ENCODE data around the gene PIGW. TPM values are rescaled to one million over a fixed set of nuclear protein-coding genes. Genes with fewer than 3 reads are reported as not detected.

Gene PIGW
- total and polyA plus RNA-seq, 9 of the 15 experiments (the other 6 are each of a cell fraction or from before 2014, with no cell fraction given) = 9.5 to 33.9 (median 21.2) TPM

GRCh38 chr17:36510636-36511035 lies 24.2 kb upstream of the PIGW start:
- no peaks in the 10 kb centered on the region for H3K79me2 ChIP-seq (ENCODE audit: control insufficient read depth, insufficient read depth, low read length)
- no peaks in the 10 kb centered on the region for H3K9me1 ChIP-seq (ENCODE audit: control insufficient read depth, insufficient read depth, low read length)
- 92% methylated on average over 14 of the region's 14 CpGs for WGBS (ENCODE audit: insufficient coverage, low coverage, missing lambda C conversion rate)
- no peak overlapping the region for H2AFZ ChIP-seq (ENCODE audit: low read depth, low read length)
- POLR2A ChIA-PET = interaction anchor here (0.6 kb wide), 1 partner anchor 176 kb away, joined by 3 read pairs; no protein-coding TSS in a partner anchor
- TF ChIP-seq TRIM28 (IDR thresholded peaks at IDR 0.05) (no peak), RBFOX2 (IDR thresholded peaks at IDR 0.05; ENCODE audit: low read depth, low read length) (peak; percentile 44), EP400 (IDR thresholded peaks at IDR 0.05) (no peak), CHD4 (IDR thresholded peaks at IDR 0.05; ENCODE audit: insufficient read depth, insufficient replicate concordance, low read depth, low read length, poor library complexity, severe bottlenecking) (no peak), ARHGAP35 (IDR thresholded peaks at IDR 0.05; ENCODE audit: partially characterized antibody) (no peak), POLR2G (IDR thresholded peaks at IDR 0.05; ENCODE audit: low read depth, low read length) (peak; percentile 55), KDM4B (IDR thresholded peaks at IDR 0.05; ENCODE audit: borderline replicate concordance in 2 of 2, low read depth in 1 of 2) (no peak), PML (IDR thresholded peaks at IDR 0.05; ENCODE audit: low read length) (no peak)
- TF ChIP-seq, protein P1, sequence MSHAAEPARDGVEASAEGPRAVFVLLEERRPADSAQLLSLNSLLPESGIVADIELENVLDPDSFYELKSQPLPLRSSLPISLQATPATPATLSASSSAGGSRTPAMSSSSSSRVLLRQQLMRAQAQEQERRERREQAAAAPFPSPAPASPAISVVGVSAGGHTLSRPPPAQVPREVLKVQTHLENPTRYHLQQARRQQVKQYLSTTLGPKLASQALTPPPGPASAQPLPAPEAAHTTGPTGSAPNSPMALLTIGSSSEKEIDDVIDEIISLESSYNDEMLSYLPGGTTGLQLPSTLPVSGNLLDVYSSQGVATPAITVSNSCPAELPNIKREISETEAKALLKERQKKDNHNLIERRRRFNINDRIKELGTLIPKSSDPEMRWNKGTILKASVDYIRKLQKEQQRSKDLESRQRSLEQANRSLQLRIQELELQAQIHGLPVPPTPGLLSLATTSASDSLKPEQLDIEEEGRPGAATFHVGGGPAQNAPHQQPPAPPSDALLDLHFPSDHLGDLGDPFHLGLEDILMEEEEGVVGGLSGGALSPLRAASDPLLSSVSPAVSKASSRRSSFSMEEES (CRISPR knock-in tag; IDR thresholded peaks at IDR 0.05) = no peak
- no peak overlapping the region for H3K4me2 ChIP-seq (ENCODE audit: insufficient read depth, low read length)
- no peak overlapping the region for H3K4me3 ChIP-seq
- H3K36me3 ChIP-seq (ENCODE audit: control insufficient read depth, insufficient read depth, low read length) = peaks cover 98% of the 10 kb centered on the region
- H3K27ac ChIP-seq (ENCODE audit: extremely low read depth, low read depth, low read length) = no peak overlapping the region
- no peak for FAIRE-seq
- intact Hi-C loops (cut with micrococcal nuclease) (no loop called here), in situ Hi-C loops (cut with MboI) (no loop called here)
- DNase-seq (ENCODE audit: extremely low read depth in 1 of 4, low spot score in 3 of 4) = no peak
- CTCF ChIA-PET (ENCODE audit: low intra/inter-chr PET ratio) = no interaction called here
- 0 out of 4 replicates have a peak overlapping the region, but pooled peaks of 1 of the 2 experiments have one; percentile 55 for H3K9ac ChIP-seq (ENCODE audit: insufficient read depth in 1 of 2, low read depth in 2 of 2, low read length in 2 of 2)
- no peaks in the 10 kb centered on the region for H3K9me3 ChIP-seq (replicated peaks; ENCODE audit: control insufficient read depth, insufficient read depth, low read depth, low read length)
- peaks cover 0 to 3% of the 10 kb centered on the region in 2 experiments; a peak in 1 of 5 replicates for H3K4me1 ChIP-seq (replicated peaks in 1 of 2; ENCODE audit: control insufficient read depth in 2 of 2, insufficient read depth in 2 of 2, low read length in 2 of 2)
- H4K20me1 ChIP-seq (replicated peaks; ENCODE audit: control insufficient read depth, insufficient read depth, low read length) = peaks cover 6% of the 10 kb centered on the region; the same call in 1 of the 2 replicates
- no TSS peak for BruUV-seq (replicated peaks)
- no peak for ATAC-seq
- no peaks in the 10 kb centered on the region for H3K27me3 ChIP-seq (ENCODE audit: control insufficient read depth in 2 of 2, insufficient read depth in 2 of 2, low read length in 2 of 2)
